ENCODE measurements around the gene COQ10B. TPM values are rescaled to one million over a fixed set of nuclear protein-coding genes. Genes with fewer than 3 reads are reported as not detected.

COQ10B gene
- total and polyA plus RNA-seq, 2 experiments from 2014 or later, result 40.4 to 57.7 TPM

- Histone ChIP-seq H3K4me2 (ENCODE audit: unreplicated experiment) (peak overlapping the region; percentile 12), H3K27ac (peak overlapping the region; percentile 7; the same call in 1 of the 2 replicates), H3K4me1 (ENCODE audit: insufficient read depth) (peaks cover 29% of the 10 kb centered on the region), H3K36me3 (ENCODE audit: low read depth) (peaks cover 31% of the 10 kb centered on the region), H3K4me3 (no peak overlapping the region), H3K27me3 (replicated peaks; ENCODE audit: insufficient read depth) (no peaks in the 10 kb centered on the region), H3K9me2 (ENCODE audit: insufficient read depth) (no peaks in the 10 kb centered on the region), H3K79me2 (ENCODE audit: insufficient read depth) (peaks cover 98% of the 10 kb centered on the region), H3K9me3 (ENCODE audit: low read depth) (no peaks in the 10 kb centered on the region), H4K20me1 (ENCODE audit: insufficient read depth) (peaks cover 5% of the 10 kb centered on the region; the same call in 1 of the 2 replicates), H3K9ac (no peak overlapping the region), H2AFZ (no peak overlapping the region), H3F3A (ENCODE audit: insufficient read depth) (peaks cover 18% of the 10 kb centered on the region; the same call in 1 of the 2 replicates)
- 82 to 91% methylated on average over 4 of the region's 4 CpGs for WGBS, 2 experiments (ENCODE audit: low coverage in 1 of 2, low lambda C conversion rate in 2 of 2, missing lambda C conversion rate in 2 of 2)
- no peak for DNase-seq
- TF ChIP-seq EZH2phosphoT487 (IDR thresholded peaks at IDR 0.05; ENCODE audit: insufficient read depth, low read depth), result no peak
- TF ChIP-seq EZH2 (IDR thresholded peaks at IDR 0.05; ENCODE audit: insufficient read depth, poor library complexity, severe bottlenecking), result no peak
- in situ Hi-C loops (cut with MboI), result no loop called here
Measured at GRCh38 chr2:197460649-197461048, 7.3 kb downstream of the COQ10B start.

- H3K27ac ChIP-seq, result peak overlapping the region; percentile 26; the same call in 1 of the 2 replicates
- WGBS, 2 experiments (ENCODE audit: low coverage in 1 of 2, low lambda C conversion rate in 2 of 2, missing lambda C conversion rate in 2 of 2), result 32 to 36% methylated on average over 2 of the region's 2 CpGs
- H2AFZ ChIP-seq, result no peak overlapping the region
- peaks cover 29% of the 10 kb centered on the region for H3K4me1 ChIP-seq (ENCODE audit: insufficient read depth)
- DNase-seq, result peak; percentile 77
- peaks cover 4% of the 10 kb centered on the region; the same call in 1 of the 2 replicates for H4K20me1 ChIP-seq (ENCODE audit: insufficient read depth)
- H3K9me3 ChIP-seq (ENCODE audit: low read depth), result no peaks in the 10 kb centered on the region
- peaks cover 18% of the 10 kb centered on the region; the same call in 1 of the 2 replicates for H3F3A ChIP-seq (ENCODE audit: insufficient read depth)
- TF ChIP-seq EZH2phosphoT487 (IDR thresholded peaks at IDR 0.05; ENCODE audit: insufficient read depth, low read depth) (no peak), EZH2 (IDR thresholded peaks at IDR 0.05; ENCODE audit: insufficient read depth, poor library complexity, severe bottlenecking) (no peak)
- peaks cover 98% of the 10 kb centered on the region for H3K79me2 ChIP-seq (ENCODE audit: insufficient read depth)
- H3K9me2 ChIP-seq (ENCODE audit: insufficient read depth), result no peaks in the 10 kb centered on the region
- no peak overlapping the region for H3K9ac ChIP-seq
- H3K27me3 ChIP-seq (replicated peaks; ENCODE audit: insufficient read depth), result no peaks in the 10 kb centered on the region
- in situ Hi-C loops (cut with MboI), result no loop called here
- H3K36me3 ChIP-seq (ENCODE audit: low read depth), result peaks cover 35% of the 10 kb centered on the region
- H3K4me2 ChIP-seq (ENCODE audit: unreplicated experiment), result peak overlapping the region; percentile 12
- H3K4me3 ChIP-seq, result no peak overlapping the region
Measured at GRCh38 chr2:197461057-197461456, 7.7 kb downstream of the COQ10B start.

GRCh38 chr2:197464175-197464574 lies 10.8 kb downstream of the COQ10B start:
- TF ChIP-seq EZH2 (IDR thresholded peaks at IDR 0.05; ENCODE audit: insufficient read depth, poor library complexity, severe bottlenecking) (no peak), EZH2phosphoT487 (IDR thresholded peaks at IDR 0.05; ENCODE audit: insufficient read depth, low read depth) (no peak)
- no peak overlapping the region for H3K27ac ChIP-seq
- DNase-seq, result peak; percentile 49
- WGBS, 2 experiments (ENCODE audit: low coverage in 1 of 2, low lambda C conversion rate in 2 of 2, missing lambda C conversion rate in 2 of 2), result 39 to 69% methylated on average over 1 of the region's 1 CpG
- H3K9me2 ChIP-seq (ENCODE audit: insufficient read depth), result no peaks in the 10 kb centered on the region
- peaks cover 56% of the 10 kb centered on the region for H3K36me3 ChIP-seq (ENCODE audit: low read depth)
- no peaks in the 10 kb centered on the region for H3K27me3 ChIP-seq (replicated peaks; ENCODE audit: insufficient read depth)
- H3K79me2 ChIP-seq (ENCODE audit: insufficient read depth), result peaks cover 98% of the 10 kb centered on the region
- peaks cover 7% of the 10 kb centered on the region; the same call in 1 of the 2 replicates for H3F3A ChIP-seq (ENCODE audit: insufficient read depth)
- no peak overlapping the region for H2AFZ ChIP-seq
- no peaks in the 10 kb centered on the region for H4K20me1 ChIP-seq (ENCODE audit: insufficient read depth)
- peaks cover 20% of the 10 kb centered on the region for H3K4me1 ChIP-seq (ENCODE audit: insufficient read depth)
- in situ Hi-C loops (cut with MboI), result no loop called here
- no peaks in the 10 kb centered on the region for H3K9me3 ChIP-seq (ENCODE audit: low read depth)
- H3K9ac ChIP-seq, result no peak overlapping the region
- H3K4me2 ChIP-seq (ENCODE audit: unreplicated experiment), result no peak overlapping the region
- H3K4me3 ChIP-seq, result no peak overlapping the region

GRCh38 chr2:197472166-197472565 lies 18.8 kb downstream of the COQ10B start:
- Histone ChIP-seq H3K79me2 (ENCODE audit: insufficient read depth) (peaks cover 55% of the 10 kb centered on the region), H3K27ac (no peak overlapping the region), H3K27me3 (replicated peaks; ENCODE audit: insufficient read depth) (no peaks in the 10 kb centered on the region), H3K4me3 (no peak overlapping the region), H3K9me2 (ENCODE audit: insufficient read depth) (no peaks in the 10 kb centered on the region), H3K9me3 (ENCODE audit: low read depth) (no peaks in the 10 kb centered on the region), H2AFZ (no peak overlapping the region), H4K20me1 (ENCODE audit: insufficient read depth) (no peaks in the 10 kb centered on the region), H3K4me2 (ENCODE audit: unreplicated experiment) (no peak overlapping the region), H3K36me3 (ENCODE audit: low read depth) (peaks cover 74% of the 10 kb centered on the region), H3F3A (ENCODE audit: insufficient read depth) (peaks cover 4% of the 10 kb centered on the region; the same call in 1 of the 2 replicates), H3K9ac (no peak overlapping the region), H3K4me1 (ENCODE audit: insufficient read depth) (no peaks in the 10 kb centered on the region)
- in situ Hi-C loops (cut with MboI), result no loop called here
- TF ChIP-seq EZH2 (IDR thresholded peaks at IDR 0.05; ENCODE audit: insufficient read depth, poor library complexity, severe bottlenecking), result no peak
- TF ChIP-seq EZH2phosphoT487 (IDR thresholded peaks at IDR 0.05; ENCODE audit: insufficient read depth, low read depth), result no peak
- DNase-seq, result no peak
- 96 to 98% methylated on average over 5 of the region's 5 CpGs for WGBS, 2 experiments (ENCODE audit: low coverage in 1 of 2, low lambda C conversion rate in 2 of 2, missing lambda C conversion rate in 2 of 2)

Data from GM23248 (cell line).